Endothelial cell of umbilical vein (primary cell): ENCODE results near the gene PGRMC2. TPM values are rescaled to one million over a fixed set of nuclear protein-coding genes. Genes with fewer than 3 reads are reported as not detected.

Source experiments
- BruUV-seq: library from RNA; stranded (reverse); fragments of 400-500 nt; replicated peaks from 2 replicates; lab custom pipeline; 2021; lab: Mats Ljungman, UMichigan
- CTCF ChIA-PET: fragments of 300-600, 350-600 bp; sonication (Branson Sonifier 250); formaldehyde crosslinking; loops from one replicate; lab custom pipeline; 2021; ENCODE audit warnings: antibody characterized with exemption, inconsistent platforms; lab: Charles Lee
- POLR2A ChIA-PET: fragments of 300-600, 350-600 bp; sonication (Branson Sonifier 250); formaldehyde crosslinking; loops from one replicate; lab custom pipeline; 2021; ENCODE audit warnings: antibody characterized with exemption, inconsistent platforms; lab: Charles Lee
- DNase-seq: peaks from one replicate; pipeline ENCODE4 v3.0.0-alpha.2; 2011; ENCODE audit warnings: low read depth, low spot score
- FAIRE-seq: peaks from 2 replicates; lab custom pipeline; 2011; peaks lifted over from hg19 to GRCh38; lab: Jason Lieb, UNC
- H2AFZ ChIP-seq: 2 replicates; pipeline ENCODE4 v1.6.0; 2012; ENCODE audit warnings: low read depth, low read length, control low read depth, inconsistent platforms
- H3K27ac ChIP-seq: 2 replicates; pipeline ENCODE4 v1.5.1; 2011; ENCODE audit warnings: low read depth, mild to moderate bottlenecking, control low read depth, low read length, moderate library complexity; ENCODE audit not compliant: insufficient read depth
- H3K27me3 ChIP-seq, 2 experiments: 2 replicates each; pipeline versions ENCODE4 v1.6.0 to v1.6.1; 2011; ENCODE audit warnings: low read length in 2 of 2, mixed read lengths in 1 of 2; ENCODE audit not compliant: control insufficient read depth in 2 of 2, insufficient read depth in 2 of 2
- H3K36me3 ChIP-seq, 2 experiments: 2 replicates in 1 of 2; 3 replicates in 1 of 2; pipeline ENCODE4 v1.5.1; 2011; ENCODE audit warnings: low read length in 2 of 2, mild to moderate bottlenecking in 1 of 2, moderate library complexity in 1 of 2; ENCODE audit not compliant: control insufficient read depth in 2 of 2, insufficient read depth in 2 of 2; ENCODE audit errors: extremely low read depth in 1 of 2
- H3K4me1 ChIP-seq: 3 replicates; pipeline ENCODE4 v1.5.1; 2011; ENCODE audit warnings: mild to moderate bottlenecking, low read length; ENCODE audit not compliant: control insufficient read depth, insufficient read depth; ENCODE audit errors: extremely low read depth
- H3K4me2 ChIP-seq: 2 replicates; pipeline ENCODE4 v1.6.1; 2011; ENCODE audit warnings: low read length, control low read depth, mixed read lengths; ENCODE audit not compliant: insufficient read depth
- H3K4me3 ChIP-seq, 3 experiments: fragments of 200-600 bp in 1 of 3; sonication (generic), shearing (Covaris generic) in 1 of 3; replicated peaks in 1 of 3; 2 replicates each; pipeline ENCODE4 v1.5.1; 2011 to 2016; ENCODE audit warnings: control low read depth in 3 of 3, low read length in 3 of 3, mild to moderate bottlenecking in 2 of 3, inconsistent platforms in 1 of 3, low read depth in 1 of 3, moderate library complexity in 1 of 3; ENCODE audit not compliant: insufficient read depth in 1 of 3
- H3K79me2 ChIP-seq: 2 replicates; pipeline ENCODE4 v1.6.0; 2012; ENCODE audit warnings: low read length, inconsistent platforms; ENCODE audit not compliant: control insufficient read depth, insufficient read depth
- H3K9ac ChIP-seq: replicated peaks from 2 replicates; pipeline ENCODE3; 2011; ENCODE audit warnings: low read length, control low read depth; ENCODE audit not compliant: insufficient read depth; ENCODE audit errors: extremely low read depth
- H3K9me1 ChIP-seq: replicated peaks from 3 replicates; pipeline ENCODE4 v1.6.0; 2011; ENCODE audit warnings: mild to moderate bottlenecking, low read length; ENCODE audit not compliant: control insufficient read depth, insufficient read depth; ENCODE audit errors: extremely low read depth
- H3K9me3 ChIP-seq: replicated peaks from 2 replicates; pipeline ENCODE4 v1.5.1; 2012; ENCODE audit warnings: low read length, inconsistent platforms; ENCODE audit not compliant: control insufficient read depth, insufficient read depth
- H4K20me1 ChIP-seq: replicated peaks from 2 replicates; pipeline ENCODE3; 2011; ENCODE audit warnings: mild to moderate bottlenecking, low read length; ENCODE audit not compliant: control insufficient read depth, insufficient read depth; ENCODE audit errors: extremely low read depth
- EZH2 ChIP-seq: IDR thresholded peaks from 2 replicates; pipeline ENCODE4 v1.6.1; 2012; ENCODE audit warnings: borderline replicate concordance, low read depth, mild to moderate bottlenecking, moderate library complexity, low read length, inconsistent platforms; ENCODE audit not compliant: severe bottlenecking
- FOS ChIP-seq: IDR thresholded peaks from 2 replicates; pipeline ENCODE4 v1.6.1; 2011; ENCODE audit warnings: mild to moderate bottlenecking, low read length, moderate library complexity, borderline replicate concordance; ENCODE audit not compliant: insufficient read depth
- GATA2 ChIP-seq: IDR thresholded peaks from 2 replicates; pipeline ENCODE4 v1.7.0; 2011; ENCODE audit warnings: low read depth, mild to moderate bottlenecking, moderate library complexity, mixed read lengths, low read length; ENCODE audit not compliant: insufficient read length, insufficient read depth
- JUN ChIP-seq: IDR thresholded peaks from 2 replicates; pipeline ENCODE4 v1.6.1; 2011; ENCODE audit warnings: borderline replicate concordance, low read depth; ENCODE audit not compliant: insufficient read length, insufficient read depth
- MYC ChIP-seq: IDR thresholded peaks from one replicate; pipeline ENCODE4 v1.6.1; 2011; ENCODE audit warnings: mild to moderate bottlenecking, low read depth, low read length
- POLR2A ChIP-seq: IDR thresholded peaks from 2 replicates; pipeline ENCODE4 v1.6.1; 2012; ENCODE audit warnings: low read depth, mild to moderate bottlenecking, control low read depth, low read length
- POLR2AphosphoS5 ChIP-seq: IDR thresholded peaks from 2 replicates; pipeline ENCODE4 v1.6.1; 2012; ENCODE audit warnings: low read depth, mild to moderate bottlenecking, control low read depth, low read length, moderate library complexity; ENCODE audit not compliant: insufficient read depth
- dilution Hi-C: fragments of 300-500 bp; cut with MboI; formaldehyde crosslinking; loops from one replicate; pipeline ENCODE4 v1.15.0; 2019; ENCODE audit warnings: low sequenced_read_pairs; ENCODE audit not compliant: extremely low pct_ligation_motif_present
- intact Hi-C: fragments of 100-400 bp; cut with micrococcal nuclease; formaldehyde crosslinking; loops from one replicate; pipeline ENCODE4 v1.10.0; 2022
- polyA plus RNA-seq, 4 experiments: library from polyadenylated mRNA; depleted of rRNA in 3 of 4; stranded (reverse) in 3 of 4; unstranded in 1 of 4; fragments of >200 nt; gene quantifications; 2 replicates each; pipeline versions ENCODE4 v1.2.1 to v1.2.3, GENCODE V29; 2011 to 2012; ENCODE audit warnings: missing spikeins in 1 of 4
- total RNA-seq: library from RNA; stranded (reverse); gene quantifications from 2 replicates; pipeline ENCODE4 v1.2.3, GENCODE V29; 2021
- TF ChIP-seq, protein P1 (sequence below), 2 donors: IDR thresholded peaks; 1 replicate in 1 of 2; 2 replicates in 1 of 2; pipeline ENCODE4 v1.5.1; 2011; ENCODE audit warnings: low read length in 2 of 2, mild to moderate bottlenecking in 2 of 2, moderate library complexity in 2 of 2, control low read depth in 1 of 2, inconsistent platforms in 1 of 2, low read depth in 1 of 2; ENCODE audit not compliant: insufficient read depth in 1 of 2; ENCODE audit errors: extremely low read depth in 1 of 2
- TF ChIP-seq, protein P2 (sequence below): IDR thresholded peaks from 2 replicates; pipeline ENCODE4 v1.6.1; 2011; ENCODE audit not compliant: insufficient read depth, insufficient read length

PGRMC2 gene
- total and polyA plus RNA-seq, 2 donors (not counting 3 experiments of a cell fraction or from before 2014, with no cell fraction given), result 10.1 to 63.4 TPM

DNA sequence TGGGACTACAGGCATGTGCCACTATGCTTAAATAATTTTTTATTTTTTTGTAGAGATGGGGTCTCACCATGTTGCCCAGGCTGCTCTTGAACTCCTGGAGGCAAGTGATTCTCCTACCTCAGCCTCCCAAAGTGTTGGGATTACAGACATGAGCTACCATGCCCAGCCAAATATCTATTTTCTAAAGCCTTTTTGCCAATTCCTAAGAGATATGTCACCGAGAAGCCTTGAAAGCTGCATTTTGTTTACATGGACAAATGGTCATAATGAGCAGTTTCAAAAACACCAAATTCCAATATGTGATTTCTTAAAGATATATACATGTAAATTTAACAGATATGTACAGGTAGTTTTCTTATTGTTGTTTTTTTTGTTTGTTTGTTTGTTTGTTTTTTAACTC lies 33.0 kb upstream of the PGRMC2 start:
- Histone ChIP-seq H3K27ac (peak overlapping the region; percentile 96), H3K4me1 (peaks cover 31% of the 10 kb centered on the region), H3K9ac (no peak overlapping the region), H2AFZ (no peak overlapping the region), H3K9me3 (no peaks in the 10 kb centered on the region), H3K27me3 (no peaks in the 10 kb centered on the region), H3K4me3 (no peak overlapping the region), H3K9me1 (no peaks in the 10 kb centered on the region), H3K4me2 (no peak overlapping the region), H3K79me2 (no peaks in the 10 kb centered on the region), H4K20me1 (no peaks in the 10 kb centered on the region), H3K36me3 (no peaks in the 10 kb centered on the region)
- ChIA-PET CTCF (interaction anchor here (0.9 to 2.8 kb wide), 4 partner anchors 11 to 107 kb away, joined by 3 to 9 read pairs (median 6); no protein-coding TSS in a partner anchor), POLR2A (interaction anchor here (0.6 to 1.2 kb wide), 2 partner anchors 32 to 1220 kb away, joined by 4 to 5 read pairs; partner anchors contain the start of gene PGRMC2)
- no peak for TF ChIP-seq POLR2AphosphoS5
- TF ChIP-seq, protein P1, sequence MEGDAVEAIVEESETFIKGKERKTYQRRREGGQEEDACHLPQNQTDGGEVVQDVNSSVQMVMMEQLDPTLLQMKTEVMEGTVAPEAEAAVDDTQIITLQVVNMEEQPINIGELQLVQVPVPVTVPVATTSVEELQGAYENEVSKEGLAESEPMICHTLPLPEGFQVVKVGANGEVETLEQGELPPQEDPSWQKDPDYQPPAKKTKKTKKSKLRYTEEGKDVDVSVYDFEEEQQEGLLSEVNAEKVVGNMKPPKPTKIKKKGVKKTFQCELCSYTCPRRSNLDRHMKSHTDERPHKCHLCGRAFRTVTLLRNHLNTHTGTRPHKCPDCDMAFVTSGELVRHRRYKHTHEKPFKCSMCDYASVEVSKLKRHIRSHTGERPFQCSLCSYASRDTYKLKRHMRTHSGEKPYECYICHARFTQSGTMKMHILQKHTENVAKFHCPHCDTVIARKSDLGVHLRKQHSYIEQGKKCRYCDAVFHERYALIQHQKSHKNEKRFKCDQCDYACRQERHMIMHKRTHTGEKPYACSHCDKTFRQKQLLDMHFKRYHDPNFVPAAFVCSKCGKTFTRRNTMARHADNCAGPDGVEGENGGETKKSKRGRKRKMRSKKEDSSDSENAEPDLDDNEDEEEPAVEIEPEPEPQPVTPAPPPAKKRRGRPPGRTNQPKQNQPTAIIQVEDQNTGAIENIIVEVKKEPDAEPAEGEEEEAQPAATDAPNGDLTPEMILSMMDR (IDR thresholded peaks at IDR 0.05; ENCODE audit: extremely low read depth in 1 of 2, insufficient read depth in 1 of 2, low read depth in 1 of 2, low read length in 2 of 2), result no peak
- no peak for TF ChIP-seq MYC
- no peak for TF ChIP-seq GATA2
- TF ChIP-seq, protein P2, sequence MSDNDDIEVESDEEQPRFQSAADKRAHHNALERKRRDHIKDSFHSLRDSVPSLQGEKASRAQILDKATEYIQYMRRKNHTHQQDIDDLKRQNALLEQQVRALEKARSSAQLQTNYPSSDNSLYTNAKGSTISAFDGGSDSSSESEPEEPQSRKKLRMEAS, result no peak
- no peak for TF ChIP-seq JUN
- TF ChIP-seq FOS, result no peak
- TF ChIP-seq EZH2, result no peak
- TF ChIP-seq POLR2A, result no peak
- DNase-seq, result no peak
- no TSS peak for BruUV-seq
- intact Hi-C loops (no loop called here), dilution Hi-C loops (no loop called here)
- no peak for FAIRE-seq
